T47D (cell line): ENCODE results near the gene ZNF358.

Experiments
- DNase-seq, 2 experiments: peaks; one replicate each; pipeline versions ENCODE4 v3.0.0 to v3.0.0-alpha.2; 2011 to 2012; ENCODE audit warnings: low read depth in 1 of 2, low spot score in 1 of 2
- JUND ChIP-seq: IDR thresholded peaks from 2 replicates; pipeline ENCODE4 v1.6.1; 2012; ENCODE audit warnings: low read depth
- in situ Hi-C: cut with HindIII; loops from 2 replicates; pipeline ENCODE4 v1.10.0; 2016; ENCODE audit warnings: low sequenced_read_pairs, low pct_unique_long_range_greater_than_20kb

ZNF358 gene

GRCh38 chr19:7478173-7478842 lies 37.6 kb upstream of the ZNF358 start:
- TF ChIP-seq JUND, result no peak
- in situ Hi-C loops, result no loop called here
- DNase-seq, result no peak

GRCh38 chr19:7478843-7479227 lies 37.1 kb upstream of the ZNF358 start:
- no peak for DNase-seq
- no peak for TF ChIP-seq JUND
- in situ Hi-C loops, result no loop called here

DNA sequence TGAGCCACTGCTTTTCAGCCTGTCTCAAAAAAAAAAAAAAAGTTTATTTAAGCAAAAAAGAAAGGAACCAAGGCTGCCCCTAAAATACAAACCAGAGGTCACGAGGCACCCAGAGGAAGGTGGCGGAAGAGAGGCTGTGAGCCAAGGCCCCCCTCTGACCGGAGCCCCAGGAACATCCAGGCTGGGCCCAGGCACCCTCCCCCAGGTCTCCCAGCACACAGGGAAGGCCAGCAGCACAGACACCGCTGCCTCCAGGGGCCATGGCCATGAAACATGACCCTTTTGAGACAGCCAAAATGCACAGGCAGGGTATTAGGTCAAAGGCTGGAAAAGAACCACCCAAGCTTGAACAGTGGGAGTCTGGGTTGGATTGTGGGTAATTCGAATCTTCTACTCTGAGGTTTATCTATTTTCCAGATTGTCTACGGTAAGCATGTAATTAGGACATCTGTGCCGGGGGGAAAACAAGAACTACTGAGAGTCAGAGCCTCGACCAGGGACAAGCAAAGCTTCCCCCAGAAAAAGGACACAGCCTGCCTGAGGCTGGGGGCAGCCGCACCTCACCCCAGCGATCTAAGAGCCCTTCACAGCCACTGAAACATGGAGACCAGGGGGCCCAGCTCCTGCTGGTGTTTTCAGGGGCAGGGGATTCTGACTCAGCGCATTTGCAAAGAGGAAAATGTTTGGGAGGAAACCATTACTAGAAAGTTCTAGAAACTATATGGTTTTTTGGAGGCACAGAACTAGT lies 35.5 kb upstream of the ZNF358 start:
- no peak for DNase-seq
- no peak for TF ChIP-seq JUND
- in situ Hi-C loops, result no loop called here

- TF ChIP-seq JUND, result no peak
- in situ Hi-C loops, result no loop called here
- no peak for DNase-seq
These were observed 35.0 kb upstream of the ZNF358 start for GRCh38 chr19:7480970-7481255.

DNA sequence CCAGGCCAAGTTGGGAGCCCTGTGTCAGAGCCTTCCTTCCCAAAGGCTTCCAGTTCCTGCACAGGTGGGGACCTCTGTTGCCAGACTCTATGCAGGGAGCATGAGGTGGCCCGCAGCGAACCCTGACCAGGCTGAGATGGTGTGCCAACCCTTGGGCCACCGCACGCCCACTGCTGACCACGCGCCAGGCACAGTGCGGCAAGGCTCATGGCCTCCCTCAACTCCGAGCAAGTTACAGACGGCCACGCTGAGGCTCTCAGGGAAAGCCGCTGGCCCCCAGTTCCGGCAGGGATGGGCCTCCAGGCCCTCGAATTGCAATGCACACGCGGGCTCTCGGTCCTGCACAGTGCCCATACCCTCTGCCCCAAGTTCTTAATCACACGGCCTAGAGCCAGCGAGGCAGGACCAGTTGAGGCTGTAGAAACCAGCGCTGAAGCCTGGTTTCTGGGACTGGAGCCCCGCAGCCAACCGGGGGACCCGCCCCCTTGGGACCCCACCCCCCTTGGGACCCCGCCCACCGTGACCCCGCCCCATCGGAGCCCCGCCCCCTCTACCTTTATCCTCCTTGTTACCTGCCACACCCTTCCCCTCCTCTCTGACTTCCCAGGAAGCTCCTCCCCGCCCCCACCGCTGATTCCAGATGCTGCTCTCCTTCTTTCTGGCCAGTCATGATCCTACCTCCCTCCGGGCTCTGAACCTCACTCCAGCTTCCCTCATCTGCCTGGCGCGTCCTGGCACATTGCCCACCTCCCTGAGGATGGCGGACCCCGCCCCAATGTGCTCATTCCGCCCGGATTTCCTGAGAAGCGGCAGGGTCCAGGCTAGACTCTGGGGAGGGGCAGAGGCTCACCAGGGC lies 33.1 kb upstream of the ZNF358 start:
- no peak for TF ChIP-seq JUND
- peak in 1 of 2 experiments; percentile 33 for DNase-seq
- in situ Hi-C loops, result no loop called here

DNA sequence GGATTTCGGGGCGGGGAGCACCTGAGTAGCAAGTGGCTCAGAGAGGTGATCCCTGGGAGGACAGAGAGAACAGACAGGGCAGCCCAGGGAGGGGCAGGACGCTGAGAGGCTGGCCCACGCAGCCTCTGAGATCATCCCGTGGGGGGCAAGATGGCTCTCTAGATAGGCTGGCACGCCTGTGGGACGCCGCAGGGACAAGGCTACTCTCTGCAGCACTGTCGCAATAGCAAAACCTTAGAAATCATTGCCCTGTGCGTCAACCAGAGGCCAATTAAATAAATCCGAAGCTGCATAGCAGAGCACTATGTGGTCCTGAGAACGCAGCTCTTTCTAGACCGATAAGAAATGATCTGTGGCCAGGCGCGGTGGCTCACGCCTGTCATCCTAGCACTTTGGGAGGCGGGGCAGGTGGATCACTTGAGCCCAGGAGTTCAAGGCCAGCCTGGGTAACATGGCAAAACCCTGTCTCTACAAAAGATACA lies 32.1 kb upstream of the ZNF358 start:
- DNase-seq, result no peak
- TF ChIP-seq JUND, result no peak
- in situ Hi-C loops, result no loop called here

GRCh38 chr19:7486923-7487322 lies 29.0 kb upstream of the ZNF358 start:
- TF ChIP-seq JUND, result no peak
- in situ Hi-C loops, result no loop called here
- DNase-seq, result no peak

DNA sequence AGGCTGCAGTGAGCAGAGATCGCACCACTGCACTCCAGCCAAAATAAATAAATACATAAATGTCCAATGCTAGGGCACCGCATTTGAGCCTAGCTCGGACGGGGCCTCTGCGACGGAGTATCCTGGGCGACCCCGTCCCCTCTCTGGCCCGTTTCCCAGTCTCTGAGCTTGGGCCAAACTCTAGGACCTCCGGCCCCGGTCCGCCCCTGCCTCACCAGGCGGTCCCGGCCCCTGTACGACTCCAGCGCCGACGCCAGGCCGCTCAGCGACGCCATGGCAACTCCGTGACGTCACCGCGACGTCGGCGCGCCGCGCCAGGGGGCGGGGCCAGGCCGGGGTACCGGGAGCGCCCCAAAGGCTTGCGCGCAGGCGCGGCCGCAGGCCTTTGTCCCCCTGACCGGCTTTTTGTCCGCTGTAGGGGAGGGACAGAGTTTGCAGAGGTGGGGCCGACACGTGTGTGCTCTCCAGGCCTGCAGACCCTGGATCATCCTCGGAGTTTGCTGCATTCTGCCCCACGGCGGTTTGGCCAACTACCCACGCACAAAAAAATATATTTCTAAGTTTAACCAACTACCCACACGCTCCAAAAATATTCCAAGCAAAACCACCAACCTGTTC lies 27.1 kb upstream of the ZNF358 start, which contains the start of gene PEX11G:
TSS of gene PEX11G (minus strand) at position 300 of the 618 bp plus-strand sequence. CDS start at position 275, 25 bp downstream.
- in situ Hi-C loops, result no loop called here
- peak; percentile 85 to 92 for DNase-seq
- TF ChIP-seq JUND, result no peak

DNA sequence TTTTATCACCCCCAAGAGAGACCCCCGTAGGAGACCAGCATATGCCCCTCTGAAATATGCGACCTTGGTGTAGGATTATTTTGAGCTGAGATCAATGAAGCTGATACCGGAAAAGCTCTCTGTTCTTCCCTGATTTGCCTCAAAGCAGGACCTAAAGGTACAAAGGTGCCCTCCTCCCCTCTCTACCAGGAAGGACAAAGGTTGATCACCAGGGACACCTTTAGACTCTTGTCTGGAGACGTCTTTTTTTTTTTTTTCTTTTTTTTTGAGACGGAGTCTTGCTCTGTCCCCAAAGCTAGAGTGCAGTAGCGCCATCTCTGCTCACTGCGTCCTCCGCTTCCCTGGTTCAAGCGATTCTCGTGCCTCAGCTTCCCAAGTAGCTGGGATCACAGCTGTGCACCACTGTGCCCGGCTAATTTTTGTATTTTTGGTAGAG lies 26.3 kb upstream of the ZNF358 start:
- no peak for DNase-seq
- in situ Hi-C loops, result no loop called here
- no peak for TF ChIP-seq JUND

DNA sequence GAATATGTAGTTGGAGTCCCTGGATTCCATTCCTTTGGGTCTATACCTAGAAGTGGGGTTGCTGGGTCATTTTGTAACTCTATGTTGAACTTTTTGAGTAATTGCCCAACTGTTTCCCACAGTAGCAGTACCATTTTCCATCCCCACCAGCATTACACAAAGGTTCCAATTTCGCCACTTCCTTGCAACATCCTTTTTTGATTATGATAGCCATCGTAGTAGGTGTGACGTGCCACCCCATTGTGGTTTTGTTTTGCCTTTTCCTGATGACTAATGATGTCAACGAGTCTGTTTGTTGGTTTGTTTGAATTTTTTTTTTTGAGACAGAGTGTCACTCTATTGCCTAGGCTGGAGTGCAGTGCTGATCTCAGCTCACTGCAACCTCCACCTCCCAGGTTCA lies 23.8 kb upstream of the ZNF358 start:
- no peak for DNase-seq
- in situ Hi-C loops, result no loop called here
- no peak for TF ChIP-seq JUND

DNA sequence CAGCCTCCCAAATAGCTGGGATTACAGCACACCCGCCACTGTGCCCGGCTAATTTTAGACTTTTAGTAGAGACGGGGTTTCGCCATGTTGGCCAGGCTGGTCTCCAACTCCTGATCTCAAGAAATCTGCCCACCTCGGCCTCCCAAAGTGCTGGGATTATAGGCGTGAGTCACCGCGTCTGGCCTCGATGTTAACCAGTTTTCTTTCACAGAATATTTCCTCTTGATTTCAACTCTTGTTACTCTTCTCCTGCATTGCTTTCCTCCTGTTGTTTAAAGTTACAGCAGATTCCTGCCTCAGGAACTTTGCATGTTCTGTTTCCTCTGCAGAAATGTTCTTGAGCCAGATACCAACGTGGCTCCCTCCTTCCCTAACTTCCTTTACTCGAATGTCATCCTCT lies 23.3 kb upstream of the ZNF358 start:
- no peak for TF ChIP-seq JUND
- DNase-seq, result no peak
- in situ Hi-C loops, result no loop called here

- in situ Hi-C loops, result no loop called here
- TF ChIP-seq JUND, result no peak
- peak in 1 of 2 experiments; percentile 29 for DNase-seq
These were observed 21.3 kb upstream of the ZNF358 start for GRCh38 chr19:7494416-7495098.
